Effector memory CD4-positive, alpha-beta T cell (primary cell): ENCODE measurements around the gene TRPV2.
"Not testable (repeated sequence)": the region's sequence is repeated elsewhere in the genome, so short reads cannot be mapped to it uniquely, and the experiment has no call there.

Source experiments
- DNase-seq, 3 donors: peaks; one replicate each; pipeline ENCODE4 v3.0.0-alpha.2; 2020
- H3K27ac ChIP-seq: 2 replicates; pipeline ENCODE4 v1.7.0; 2013; ENCODE audit warnings: mild to moderate bottlenecking, low read length, moderate library complexity; ENCODE audit not compliant: insufficient read depth, poor library complexity, severe bottlenecking
- H3K27me3 ChIP-seq: replicated peaks from 2 replicates; pipeline ENCODE4 v1.7.0; 2013; ENCODE audit warnings: mild to moderate bottlenecking, low read length; ENCODE audit not compliant: insufficient read depth, control insufficient read depth, poor library complexity, severe bottlenecking
- H3K36me3 ChIP-seq: 2 replicates; pipeline ENCODE4 v1.7.0; 2013; ENCODE audit warnings: mild to moderate bottlenecking, low read length, moderate library complexity; ENCODE audit not compliant: control insufficient read depth, insufficient read depth
- H3K4me1 ChIP-seq: 2 replicates; pipeline ENCODE4 v1.7.0; 2013; ENCODE audit warnings: low read length, mild to moderate bottlenecking; ENCODE audit not compliant: control insufficient read depth, insufficient read depth, poor library complexity, severe bottlenecking
- H3K4me3 ChIP-seq: 2 replicates; pipeline ENCODE4 v1.7.0; 2013; ENCODE audit warnings: low read length, low read depth, mild to moderate bottlenecking; ENCODE audit not compliant: insufficient read depth, poor library complexity, severe bottlenecking
- H3K9me3 ChIP-seq: 2 replicates; pipeline ENCODE4 v1.7.0; 2013; ENCODE audit warnings: mild to moderate bottlenecking, low read length, moderate library complexity; ENCODE audit not compliant: control insufficient read depth

TRPV2 gene

GRCh38 chr17:16435925-16436886 lies 20.8 kb downstream of the TRPV2 start:
- DNase-seq, result no peak
- Histone ChIP-seq H3K27ac (peak overlapping the region; percentile 5), H3K4me1 (peaks cover 19% of the 10 kb centered on the region), H3K27me3 (no peaks in the 10 kb centered on the region), H3K36me3 (peaks cover 10% of the 10 kb centered on the region), H3K9me3 (no peaks in the 10 kb centered on the region), H3K4me3 (no peak overlapping the region)

- Histone ChIP-seq H3K9me3 (no peaks in the 10 kb centered on the region), H3K27me3 (no peaks in the 10 kb centered on the region), H3K4me3 (no peak overlapping the region), H3K27ac (no peak overlapping the region), H3K4me1 (peaks cover 19% of the 10 kb centered on the region), H3K36me3 (peaks cover 13% of the 10 kb centered on the region)
- DNase-seq, result no peak
Measured at GRCh38 chr17:16437083-16437482, 21.7 kb downstream of the TRPV2 start.

GRCh38 chr17:16438173-16438556 lies 22.8 kb downstream of the TRPV2 start:
- Histone ChIP-seq H3K27ac (peak overlapping the region; percentile 87), H3K9me3 (no peaks in the 10 kb centered on the region), H3K4me3 (peak overlapping the region; percentile 77), H3K27me3 (no peaks in the 10 kb centered on the region), H3K4me1 (peaks cover 19% of the 10 kb centered on the region), H3K36me3 (peaks cover 21% of the 10 kb centered on the region)
- DNase-seq, result no peak

GRCh38 chr17:16438557-16439302 lies 23.4 kb downstream of the TRPV2 start:
- Histone ChIP-seq H3K4me1 (peaks cover 19% of the 10 kb centered on the region), H3K27ac (peak overlapping the region; percentile 87), H3K9me3 (no peaks in the 10 kb centered on the region), H3K27me3 (no peaks in the 10 kb centered on the region), H3K36me3 (peaks cover 22% of the 10 kb centered on the region), H3K4me3 (peak overlapping the region; percentile 77)
- peak; percentile 93 to 94 (median 93) for DNase-seq

GRCh38 chr17:16439303-16439791 lies 24.0 kb downstream of the TRPV2 start:
- Histone ChIP-seq H3K9me3 (no peaks in the 10 kb centered on the region), H3K36me3 (peaks cover 23% of the 10 kb centered on the region), H3K4me1 (peaks cover 19% of the 10 kb centered on the region), H3K4me3 (peak overlapping the region; percentile 77), H3K27me3 (no peaks in the 10 kb centered on the region), H3K27ac (peak overlapping the region; percentile 87)
- DNase-seq, result no peak

GRCh38 chr17:16439811-16440351 lies 24.5 kb downstream of the TRPV2 start:
- H3K4me1 ChIP-seq, result peaks cover 19% of the 10 kb centered on the region
- peak overlapping the region; percentile 77 for H3K4me3 ChIP-seq
- DNase-seq, result peak in 2 of 3 donors; percentile 12 to 20

GRCh38 chr17:16440354-16440753 lies 25.0 kb downstream of the TRPV2 start:
- peaks cover 19% of the 10 kb centered on the region for H3K4me1 ChIP-seq

More at GRCh38 chr17:16439811-16440351, 24.5 kb downstream of the TRPV2 start:
- peaks cover 23% of the 10 kb centered on the region for H3K36me3 ChIP-seq
- peak overlapping the region; percentile 87 for H3K27ac ChIP-seq
- H3K9me3 ChIP-seq, result no peaks in the 10 kb centered on the region
- no peaks in the 10 kb centered on the region for H3K27me3 ChIP-seq

GRCh38 chr17:16440901-16441629 lies 25.7 kb downstream of the TRPV2 start:
- Histone ChIP-seq H3K9me3 (no peaks in the 10 kb centered on the region), H3K27me3 (no peaks in the 10 kb centered on the region), H3K36me3 (peaks cover 23% of the 10 kb centered on the region), H3K27ac (peak overlapping the region; percentile 87), H3K4me3 (no peak overlapping the region), H3K4me1 (peaks cover 19% of the 10 kb centered on the region)
- no peak for DNase-seq

More at GRCh38 chr17:16440354-16440753, 25.0 kb downstream of the TRPV2 start:
- Histone ChIP-seq H3K4me3 (peak overlapping the region; percentile 77), H3K27ac (peak overlapping the region; percentile 87), H3K36me3 (peaks cover 23% of the 10 kb centered on the region)
- H3K9me3 ChIP-seq, H3K27me3 ChIP-seq, DNase-seq: not testable (repeated sequence)

- H3K4me3 ChIP-seq, result no peak overlapping the region
- peaks cover 19% of the 10 kb centered on the region for H3K4me1 ChIP-seq
- H3K27me3 ChIP-seq, result no peaks in the 10 kb centered on the region
- DNase-seq, result no peak
- no peaks in the 10 kb centered on the region for H3K9me3 ChIP-seq
- H3K36me3 ChIP-seq, result peaks cover 23% of the 10 kb centered on the region
- H3K27ac ChIP-seq, result no peak overlapping the region
Measured at GRCh38 chr17:16442141-16442540, 26.8 kb downstream of the TRPV2 start.
